ENCODE measurements around the gene AP3B1.

- TF ChIP-seq, protein P1, sequence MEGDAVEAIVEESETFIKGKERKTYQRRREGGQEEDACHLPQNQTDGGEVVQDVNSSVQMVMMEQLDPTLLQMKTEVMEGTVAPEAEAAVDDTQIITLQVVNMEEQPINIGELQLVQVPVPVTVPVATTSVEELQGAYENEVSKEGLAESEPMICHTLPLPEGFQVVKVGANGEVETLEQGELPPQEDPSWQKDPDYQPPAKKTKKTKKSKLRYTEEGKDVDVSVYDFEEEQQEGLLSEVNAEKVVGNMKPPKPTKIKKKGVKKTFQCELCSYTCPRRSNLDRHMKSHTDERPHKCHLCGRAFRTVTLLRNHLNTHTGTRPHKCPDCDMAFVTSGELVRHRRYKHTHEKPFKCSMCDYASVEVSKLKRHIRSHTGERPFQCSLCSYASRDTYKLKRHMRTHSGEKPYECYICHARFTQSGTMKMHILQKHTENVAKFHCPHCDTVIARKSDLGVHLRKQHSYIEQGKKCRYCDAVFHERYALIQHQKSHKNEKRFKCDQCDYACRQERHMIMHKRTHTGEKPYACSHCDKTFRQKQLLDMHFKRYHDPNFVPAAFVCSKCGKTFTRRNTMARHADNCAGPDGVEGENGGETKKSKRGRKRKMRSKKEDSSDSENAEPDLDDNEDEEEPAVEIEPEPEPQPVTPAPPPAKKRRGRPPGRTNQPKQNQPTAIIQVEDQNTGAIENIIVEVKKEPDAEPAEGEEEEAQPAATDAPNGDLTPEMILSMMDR (IDR thresholded peaks at IDR 0.05; ENCODE audit: low read length), result no peak
- no peak for TF ChIP-seq EZH2 (IDR thresholded peaks at IDR 0.05; ENCODE audit: borderline replicate concordance, low read length)
Measured at GRCh38 chr5:78126536-78126935, 168.0 kb downstream of the AP3B1 start.

All from OCI-LY1 (cell line).